Natural killer cell (primary cell): Measurements from ENCODE around the gene SEC14L1. TPM values are rescaled to one million over a fixed set of nuclear protein-coding genes. Genes with fewer than 3 reads are reported as not detected.

Experiments used
- ATAC-seq, 3 donors: fragments of 150-1000 bp in 2 of 3; fragments of 200-7000 bp in 1 of 3; cut with Tn5 transposase; 1 replicate in 1 of 3; 2 replicates in 2 of 3; pipeline ENCODE4 v1.10.0; 2021; ENCODE audit warnings: mild to moderate bottlenecking in 2 of 3, moderate library complexity in 2 of 3
- DNase-seq, 2 donors: peaks; one replicate each; pipeline versions ENCODE4 v3.0.0 to v3.0.0-alpha.2; 2013 to 2021; ENCODE audit warnings: mixed read lengths in 1 of 2
- H3K27ac ChIP-seq: one replicate; pipeline ENCODE4 v1.5.1; 2013; ENCODE audit warnings: mild to moderate bottlenecking, low read length
- H3K27me3 ChIP-seq: one replicate; pipeline ENCODE4 v1.6.1; 2013; ENCODE audit warnings: low read length; ENCODE audit not compliant: control insufficient read depth, insufficient read depth
- H3K36me3 ChIP-seq: one replicate; pipeline ENCODE4 v1.6.1; 2013; ENCODE audit warnings: low read length; ENCODE audit not compliant: control insufficient read depth, insufficient read depth
- H3K4me1 ChIP-seq: one replicate; pipeline ENCODE4 v1.6.1; 2013; ENCODE audit warnings: low read length; ENCODE audit not compliant: control insufficient read depth, insufficient read depth
- H3K4me3 ChIP-seq: one replicate; pipeline ENCODE4 v1.5.1; 2013; ENCODE audit warnings: low read length
- H3K9me3 ChIP-seq: one replicate; pipeline ENCODE4 v1.6.1; 2013; ENCODE audit warnings: low read length; ENCODE audit not compliant: control insufficient read depth, insufficient read depth
- H3K27ac Mint-ChIP-seq, 2 donors: one replicate each; pipeline ENCODE4 v1.8.0; 2022; ENCODE audit warnings: mild to moderate bottlenecking in 2 of 2, mixed read lengths in 2 of 2, moderate library complexity in 1 of 2
- H3K27me3 Mint-ChIP-seq, 2 donors: one replicate each; pipeline ENCODE4 v1.8.0; 2022; ENCODE audit warnings: low read depth in 2 of 2, mixed read lengths in 2 of 2
- H3K36me3 Mint-ChIP-seq: one replicate; pipeline ENCODE4 v1.8.0; 2022; ENCODE audit warnings: mixed read lengths
- H3K4me1 Mint-ChIP-seq, 2 donors: one replicate each; pipeline ENCODE4 v1.8.0; 2022; ENCODE audit warnings: mixed read lengths in 2 of 2
- H3K4me3 Mint-ChIP-seq: one replicate; pipeline ENCODE4 v1.8.0; 2022; ENCODE audit warnings: mild to moderate bottlenecking, moderate library complexity, mixed read lengths
- H3K9me3 Mint-ChIP-seq, 2 donors: one replicate each; pipeline ENCODE4 v1.8.0; 2022; ENCODE audit warnings: mixed read lengths in 2 of 2
- CTCF ChIP-seq: fragments of 200-600 bp; IDR thresholded peaks from one replicate; pipeline ENCODE4 v1.8.0; 2022; ENCODE audit warnings: antibody characterized with exemption
- WGBS: methylation state at CpG from one replicate; pipeline ENCODE4 v1.1.7; 2013; ENCODE audit warnings: missing lambda C conversion rate; ENCODE audit not compliant: insufficient coverage; 5-methylcytosine and 5-hydroxymethylcytosine counted together
- intact Hi-C: fragments of 100-400 bp; cut with micrococcal nuclease; formaldehyde crosslinking; loops from one replicate; pipeline ENCODE4 v1.14.2; 2022
- total RNA-seq, 4 donors: library from RNA; stranded (reverse); fragments of 120-200 nt in 1 of 4; gene quantifications; one replicate each; pipeline versions ENCODE4 v1.2.3 to v1.2.4, GENCODE V29; 2013 to 2022

Gene SEC14L1
- total RNA-seq, 3 donors from 2014 or later (not counting 1 experiment from before 2014, with no cell fraction given), result 129 to 160 (median 129) TPM

GRCh38 chr17:77242118-77242851, 101.5 kb downstream of the SEC14L1 start:
- no peak for TF ChIP-seq CTCF
- intact Hi-C loops, result no loop called here
- Histone ChIP-seq H3K9me3 (no peaks in the 10 kb centered on the region), H3K4me1 (peaks cover 9% of the 10 kb centered on the region), H3K36me3 (no peaks in the 10 kb centered on the region), H3K27me3 (no peaks in the 10 kb centered on the region), H3K4me3 (no peak overlapping the region), H3K27ac (no peak overlapping the region)
- H3K9me3 Mint-ChIP-seq, result no peaks in the 10 kb centered on the region
- 87% methylated on average over 23 of the region's 23 CpGs for WGBS
- H3K27me3 Mint-ChIP-seq, result no peaks in the 10 kb centered on the region
- no peak overlapping the region for H3K27ac Mint-ChIP-seq
- ATAC-seq (no peak), DNase-seq (no peak)
- H3K4me3 Mint-ChIP-seq, result no peak overlapping the region
- no peaks in the 10 kb centered on the region for H3K36me3 Mint-ChIP-seq
- H3K4me1 Mint-ChIP-seq, result peaks cover 0 to 11% of the 10 kb centered on the region in 2 donors

GRCh38 chr17:77245162-77245926, 104.6 kb downstream of the SEC14L1 start:
- ATAC-seq (no peak), DNase-seq (peak in 1 of 2 donors; percentile 11)
- intact Hi-C loops, result loop anchor here (5.0 kb wide), 1 partner anchor 378 kb away; the partner anchor contains the start of gene MGAT5B
- Mint-ChIP-seq H3K4me3 (no peak overlapping the region), H3K9me3 (no peaks in the 10 kb centered on the region), H3K36me3 (no peaks in the 10 kb centered on the region), H3K27ac (peak overlapping the region in 1 of 2 donors; percentile 38), H3K4me1 (peaks cover 0 to 16% of the 10 kb centered on the region in 2 donors), H3K27me3 (peaks cover 14 to 16% of the 10 kb centered on the region in 2 donors)
- H3K27me3 ChIP-seq, result no peaks in the 10 kb centered on the region
- H3K4me1 ChIP-seq, result peaks cover 12% of the 10 kb centered on the region
- H3K9me3 ChIP-seq, result no peaks in the 10 kb centered on the region
- H3K36me3 ChIP-seq, result no peaks in the 10 kb centered on the region
- no peak overlapping the region for H3K27ac ChIP-seq
- TF ChIP-seq CTCF, result no peak
- 40% methylated on average over 18 of the region's 18 CpGs for WGBS
- H3K4me3 ChIP-seq, result no peak overlapping the region

GRCh38 chr17:77246110-77247047, 105.6 kb downstream of the SEC14L1 start:
- intact Hi-C loops, result loop anchor here (1.0 to 5.0 kb wide), 3 partner anchors 160 to 379 kb away; partner anchors contain the start of gene MGAT5B
- ATAC-seq, result no peak
- 32% methylated on average over 33 of the region's 34 CpGs for WGBS
- H3K4me1 Mint-ChIP-seq, result peaks cover 0 to 16% of the 10 kb centered on the region in 2 donors
- H3K4me3 Mint-ChIP-seq, result peak overlapping the region; percentile 47
- Histone ChIP-seq H3K4me1 (peaks cover 12% of the 10 kb centered on the region), H3K27ac (no peak overlapping the region), H3K9me3 (no peaks in the 10 kb centered on the region), H3K4me3 (peak overlapping the region; percentile 25), H3K27me3 (no peaks in the 10 kb centered on the region), H3K36me3 (no peaks in the 10 kb centered on the region)
- H3K27ac Mint-ChIP-seq, result no peak overlapping the region
- TF ChIP-seq CTCF, result no peak
- peaks cover 14 to 16% of the 10 kb centered on the region in 2 donors for H3K27me3 Mint-ChIP-seq
- H3K36me3 Mint-ChIP-seq, result no peaks in the 10 kb centered on the region
- no peaks in the 10 kb centered on the region for H3K9me3 Mint-ChIP-seq
- peak in 1 of 2 donors; percentile 9 for DNase-seq
